ENCODE measurements around the gene LRIG3.

LRIG3 gene

GRCh38 chr12:58932806-58933681, 12.7 kb upstream of the LRIG3 start:
- Histone ChIP-seq H3K27ac (peak overlapping the region in 2 of 21 experiments; percentile 41 to 63), H3K4me3 (no peak overlapping the region)

- peak overlapping the region in 2 of 21 experiments; percentile 51 to 69 for H3K27ac ChIP-seq
- no peak overlapping the region for H3K4me3 ChIP-seq
Observed at GRCh38 chr12:58931518-58931917, 11.2 kb upstream of the LRIG3 start.

GRCh38 chr12:58930770-58931324, 10.5 kb upstream of the LRIG3 start:
- Histone ChIP-seq H3K4me3 (no peak overlapping the region), H3K27ac (peak overlapping the region in 2 of 21 experiments; percentile 51 to 69)

- H3K4me3 ChIP-seq, result no peak overlapping the region
Observed at GRCh38 chr12:58927120-58927519, 6.8 kb upstream of the LRIG3 start.

GRCh38 chr12:58926586-58926985, 6.3 kb upstream of the LRIG3 start:
- no peak overlapping the region for H3K4me3 ChIP-seq

More at GRCh38 chr12:58927120-58927519, 6.8 kb upstream of the LRIG3 start:
- peak overlapping the region in 2 of 21 experiments; percentile 22 to 63 for H3K27ac ChIP-seq

GRCh38 chr12:58925751-58926150, 5.4 kb upstream of the LRIG3 start:
- H3K27ac ChIP-seq, result peak overlapping the region in 3 of 21 experiments; percentile 13 to 63 (median 45)
- H3K4me3 ChIP-seq, result no peak overlapping the region

More at GRCh38 chr12:58926586-58926985, 6.3 kb upstream of the LRIG3 start:
- peak overlapping the region in 2 of 21 experiments; percentile 22 to 63 for H3K27ac ChIP-seq

- H3K27ac ChIP-seq, result peak overlapping the region in 2 of 21 experiments; percentile 45 to 63
- no peak overlapping the region for H3K4me3 ChIP-seq
Observed at GRCh38 chr12:58925111-58925611, 4.9 kb upstream of the LRIG3 start.

GRCh38 chr12:58924652-58925051, 4.3 kb upstream of the LRIG3 start:
- Histone ChIP-seq H3K27ac (peak overlapping the region in 2 of 21 experiments; percentile 45 to 63), H3K4me3 (no peak overlapping the region)

GRCh38 chr12:58923781-58924180, 3.5 kb upstream of the LRIG3 start:
- Histone ChIP-seq H3K4me3 (no peak overlapping the region), H3K27ac (peak overlapping the region in 1 of 21 experiments; percentile 45)

- Histone ChIP-seq H3K4me3 (no peak overlapping the region), H3K27ac (peak overlapping the region in 5 of 21 experiments; percentile 11 to 45 (median 34))
Observed at GRCh38 chr12:58922849-58923248, 2.5 kb upstream of the LRIG3 start.

- Histone ChIP-seq H3K27ac (peak overlapping the region in 18 of 21 experiments; percentile 85 to 99 (median 96)), H3K4me3 (peak overlapping the region in 6 of 7 experiments; percentile 62 to 89 (median 72))
Observed at GRCh38 chr12:58920961-58921861, 907 bp upstream of the LRIG3 start.

GRCh38 chr12:58919231-58920101, 838 bp downstream of the LRIG3 start:
- Histone ChIP-seq H3K4me3 (peak overlapping the region; percentile 60 to 89 (median 71)), H3K27ac (peak overlapping the region; percentile 84 to 99 (median 95))

- peak overlapping the region in 19 of 21 experiments; percentile 85 to 99 (median 95) for H3K27ac ChIP-seq
- peak overlapping the region; percentile 60 to 89 (median 71) for H3K4me3 ChIP-seq
Observed at GRCh38 chr12:58918469-58918844, 1.8 kb downstream of the LRIG3 start.

- Histone ChIP-seq H3K27ac (peak overlapping the region in 19 of 21 experiments; percentile 85 to 99 (median 95)), H3K4me3 (peak overlapping the region; percentile 60 to 89 (median 71))
Observed at GRCh38 chr12:58917699-58918468, 2.4 kb downstream of the LRIG3 start.

GRCh38 chr12:58916921-58917511, 3.3 kb downstream of the LRIG3 start:
- Histone ChIP-seq H3K27ac (peak overlapping the region in 20 of 21 experiments; percentile 56 to 99 (median 94)), H3K4me3 (peak overlapping the region; percentile 60 to 89 (median 71))

GRCh38 chr12:58916161-58916621, 4.1 kb downstream of the LRIG3 start:
- H3K27ac ChIP-seq, result peak overlapping the region in 19 of 21 experiments; percentile 29 to 99 (median 95)

GRCh38 chr12:58915634-58916033, 4.7 kb downstream of the LRIG3 start:
- Histone ChIP-seq H3K27ac (peak overlapping the region in 19 of 21 experiments; percentile 29 to 99 (median 95)), H3K4me3 (peak overlapping the region in 3 of 7 experiments; percentile 0 to 71 (median 62))

More at GRCh38 chr12:58916161-58916621, 4.1 kb downstream of the LRIG3 start:
- H3K4me3 ChIP-seq, result peak overlapping the region in 4 of 7 experiments; percentile 62 to 89 (median 69)
